GOT3 (cell line): ENCODE results near the gene TMEM263.
"Not testable (repeated sequence)": the region's sequence is repeated elsewhere in the genome, so short reads cannot be mapped to it uniquely, and the experiment has no call there.

ENCODE experiments used
- DNase-seq: peaks from one replicate; lab custom pipeline; 2025; ENCODE audit warnings: mixed read lengths; lab: John Stamatoyannopoulos, UW

Gene TMEM263

GRCh38 chr12:106955377-106956047 is at the start of gene TMEM263:
Gene TMEM263, plus strand, starts transcription at chr12:106955907. Its CDS starts 11,210 bp downstream, at chr12:106967117.
- DNase-seq = peak; percentile 80

GRCh38 chr12:106906715-106907114 is 49.0 kb upstream of the TMEM263 start:
- no peak for DNase-seq

GRCh38 chr12:106907411-106907810 is 48.3 kb upstream of the TMEM263 start:
- DNase-seq = no peak

GRCh38 chr12:106907846-106908245 is 47.9 kb upstream of the TMEM263 start:
- DNase-seq = no peak

GRCh38 chr12:106908561-106908960 is 47.1 kb upstream of the TMEM263 start:
- no peak for DNase-seq

- DNase-seq = no peak
These were observed 45.5 kb upstream of the TMEM263 start for GRCh38 chr12:106910202-106910601.

- DNase-seq = no peak
These were observed 44.1 kb upstream of the TMEM263 start for GRCh38 chr12:106911581-106911980.

GRCh38 chr12:106913456-106913855 is 42.3 kb upstream of the TMEM263 start:
- DNase-seq = no peak

GRCh38 chr12:106914796-106915634 is 40.7 kb upstream of the TMEM263 start:
- DNase-seq = no peak

GRCh38 chr12:106915635-106916026 is 40.1 kb upstream of the TMEM263 start:
- no peak for DNase-seq

- no peak for DNase-seq
These were observed 38.2 kb upstream of the TMEM263 start for GRCh38 chr12:106917503-106917902.

GRCh38 chr12:106918746-106919145 is 37.0 kb upstream of the TMEM263 start:
- DNase-seq = no peak

GRCh38 chr12:106919910-106920544 is 35.7 kb upstream of the TMEM263 start:
- no peak for DNase-seq

- not testable (repeated sequence) for DNase-seq
These were observed 33.7 kb upstream of the TMEM263 start for GRCh38 chr12:106921976-106922375.

- not testable (repeated sequence) for DNase-seq
These were observed 32.1 kb upstream of the TMEM263 start for GRCh38 chr12:106923594-106923993.

- DNase-seq = no peak
These were observed 31.3 kb upstream of the TMEM263 start for GRCh38 chr12:106924268-106924861.

- no peak for DNase-seq
These were observed 29.1 kb upstream of the TMEM263 start for GRCh38 chr12:106926657-106927056.

GRCh38 chr12:106934277-106934676 is 21.4 kb upstream of the TMEM263 start:
- no peak for DNase-seq

- no peak for DNase-seq
These were observed 14.1 kb upstream of the TMEM263 start for GRCh38 chr12:106941481-106942156.

GRCh38 chr12:106942775-106943174 is 12.9 kb upstream of the TMEM263 start:
- no peak for DNase-seq

- DNase-seq = no peak
These were observed 10.4 kb upstream of the TMEM263 start for GRCh38 chr12:106945261-106945851.
